IPS-11a (cell line): ENCODE measurements around the gene CEP112.
"Not testable (repeated sequence)": the region's sequence is repeated elsewhere in the genome, so short reads cannot be mapped to it uniquely, and the experiment has no call there.

ENCODE experiments used
- H3K4me3 ChIP-seq: one replicate; pipeline ENCODE4 v1.5.1; 2013; ENCODE audit warnings: low read depth, low read length, control low read depth

CEP112 gene

DNA sequence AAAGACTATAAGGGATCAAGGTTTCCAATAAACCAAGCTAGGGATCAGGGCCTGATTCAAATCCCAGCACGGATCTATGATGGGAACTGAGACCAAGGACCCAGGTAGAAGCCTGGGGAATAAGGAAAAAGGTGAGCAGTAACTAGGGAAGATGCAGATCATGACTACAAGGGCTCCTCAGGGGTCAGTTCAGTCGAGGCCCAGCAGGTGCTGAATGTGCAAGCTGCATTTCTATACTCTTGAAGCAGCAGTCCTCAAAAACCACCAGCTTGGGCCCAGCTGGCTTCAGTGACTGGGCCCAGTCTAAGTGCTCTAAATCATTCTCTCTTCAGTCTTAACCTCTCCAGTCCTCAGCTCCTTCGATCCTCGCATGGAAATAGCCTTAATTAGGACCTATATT lies 401.7 kb downstream of the CEP112 start:
- no peak overlapping the region for H3K4me3 ChIP-seq

DNA sequence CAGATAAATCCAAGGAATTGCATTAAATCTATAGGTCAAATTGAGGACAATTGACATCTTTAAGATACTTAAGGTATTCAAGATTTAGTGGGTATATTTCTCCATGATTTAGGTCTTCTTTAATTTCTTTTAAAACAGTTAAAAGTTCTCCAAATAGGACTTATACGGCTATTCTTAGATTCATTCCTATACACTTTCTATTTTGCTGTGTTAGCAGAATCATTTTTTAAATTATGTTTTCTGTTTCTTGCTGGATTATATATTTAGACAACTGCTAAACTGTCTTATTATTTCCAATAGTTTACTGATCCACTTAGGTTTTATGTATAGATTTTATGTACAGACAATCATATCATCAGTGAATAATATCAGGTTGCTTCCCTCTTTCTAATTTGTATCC lies 404.4 kb downstream of the CEP112 start:
- no peak overlapping the region for H3K4me3 ChIP-seq

GRCh38 chr17:65786479-65786878 lies 405.5 kb downstream of the CEP112 start:
- H3K4me3 ChIP-seq: no peak overlapping the region

DNA sequence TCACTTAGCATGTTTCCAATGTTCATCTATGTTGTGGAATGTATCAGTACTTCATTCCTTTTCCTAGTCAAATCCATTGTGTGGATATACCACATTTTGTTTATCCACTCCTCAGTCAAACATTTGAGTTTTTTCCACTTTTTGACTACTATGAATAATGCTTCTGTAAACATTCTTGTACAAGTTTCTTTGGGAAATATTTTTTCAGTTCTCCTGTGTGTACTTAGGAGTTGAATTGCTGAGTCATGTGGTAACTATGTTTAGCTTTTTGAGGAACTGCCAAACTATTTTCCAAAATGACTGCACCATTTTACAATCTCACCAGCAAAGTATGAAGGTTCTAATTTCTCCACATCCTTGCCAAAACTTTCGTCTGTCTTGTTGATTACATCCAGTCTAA lies 406.8 kb downstream of the CEP112 start:
- no peak overlapping the region for H3K4me3 ChIP-seq

- no peak overlapping the region for H3K4me3 ChIP-seq
Measured at GRCh38 chr17:65783845-65784334, 408.0 kb downstream of the CEP112 start.

DNA sequence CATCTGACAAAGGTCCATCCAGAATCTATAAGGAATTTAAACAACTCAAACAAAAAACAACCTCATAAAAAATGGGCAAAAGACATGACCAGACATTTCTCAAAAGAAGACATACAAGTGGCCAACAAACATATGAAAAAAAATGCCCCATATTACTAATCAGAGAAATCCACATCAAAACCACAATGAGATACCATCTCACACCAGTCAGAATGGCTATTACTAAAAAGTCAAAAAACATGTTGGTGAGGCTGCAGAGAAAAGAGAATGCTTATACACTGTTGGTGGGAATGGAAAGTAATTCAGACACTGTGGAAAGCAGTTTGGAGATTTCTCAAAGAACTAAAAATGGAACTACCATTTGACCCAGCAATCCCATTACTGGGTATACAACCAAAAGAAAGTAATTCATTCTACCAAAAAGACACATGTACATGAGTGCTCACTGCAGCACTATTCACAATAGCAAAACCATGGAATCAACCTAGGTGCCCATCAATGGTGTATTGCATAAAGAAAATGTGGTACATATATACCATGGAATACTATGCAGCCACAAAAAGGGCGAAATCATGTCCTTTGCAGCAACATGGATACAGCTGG lies 409.7 kb downstream of the CEP112 start:
- H3K4me3 ChIP-seq: not testable (repeated sequence)

GRCh38 chr17:65780111-65780510 lies 411.8 kb downstream of the CEP112 start:
- no peak overlapping the region for H3K4me3 ChIP-seq

- H3K4me3 ChIP-seq: no peak overlapping the region
Measured at GRCh38 chr17:65776890-65777289, 415.0 kb downstream of the CEP112 start.

DNA sequence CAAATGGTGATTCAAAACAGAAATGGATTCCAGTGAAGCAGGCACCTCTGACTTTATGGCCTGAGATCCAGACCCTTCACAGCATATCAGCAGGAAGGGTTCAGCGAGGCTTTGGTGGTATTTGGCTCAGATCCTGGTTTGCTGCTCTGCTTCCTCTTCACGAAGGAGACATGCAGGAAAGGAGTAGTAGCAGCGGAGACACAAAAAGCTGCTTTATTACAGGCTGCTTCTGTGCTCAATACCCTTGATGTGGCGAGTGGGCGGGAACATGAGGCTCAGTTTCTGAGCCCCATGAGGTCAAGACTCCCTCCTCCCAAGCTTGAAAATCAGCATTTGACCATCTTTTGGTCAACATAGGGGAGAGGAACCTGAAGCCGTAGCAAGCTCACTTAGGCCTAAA lies 417.1 kb downstream of the CEP112 start:
- H3K4me3 ChIP-seq: no peak overlapping the region

DNA sequence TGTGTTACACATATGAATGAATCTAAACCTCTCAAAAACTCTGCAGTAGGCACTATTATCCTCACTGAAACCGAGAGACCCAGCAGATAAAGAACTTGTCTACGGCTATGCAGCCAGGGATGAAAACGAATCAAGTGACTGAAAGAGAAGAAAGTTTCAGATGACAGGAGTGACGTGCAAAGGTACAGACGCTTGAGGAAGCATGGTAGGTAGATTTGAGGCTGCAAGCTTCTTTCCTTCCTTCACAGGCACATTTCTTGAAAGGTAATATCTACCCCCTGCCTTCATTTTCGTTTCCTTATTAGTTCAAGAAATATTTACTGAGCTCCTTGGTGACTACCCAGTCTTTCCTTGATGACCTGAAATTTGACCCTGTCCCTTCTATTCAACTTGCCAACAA lies 418.9 kb downstream of the CEP112 start:
- H3K4me3 ChIP-seq: no peak overlapping the region

GRCh38 chr17:65771704-65772103 lies 420.2 kb downstream of the CEP112 start:
- H3K4me3 ChIP-seq: no peak overlapping the region

GRCh38 chr17:65763786-65764185 lies 428.1 kb downstream of the CEP112 start:
- H3K4me3 ChIP-seq: no peak overlapping the region

DNA sequence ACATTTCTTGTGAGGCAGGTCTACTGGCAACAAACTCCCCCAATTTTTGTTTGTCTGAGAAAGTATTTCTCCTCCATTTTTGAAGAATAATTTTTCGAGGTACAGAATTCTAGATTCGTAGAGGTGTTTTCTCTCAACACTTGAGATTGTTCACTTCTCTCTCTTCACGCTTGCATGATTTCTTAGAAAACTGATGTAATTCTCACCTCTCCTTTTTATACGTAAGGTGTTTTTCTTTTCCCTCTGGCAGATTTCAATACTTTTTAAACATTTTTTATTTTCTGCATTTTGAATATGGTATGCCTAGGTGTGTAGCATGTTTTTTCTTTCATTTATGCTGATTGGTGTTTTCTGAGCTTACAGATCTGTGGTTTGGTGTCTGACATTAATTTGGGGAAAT lies 429.0 kb downstream of the CEP112 start:
- H3K4me3 ChIP-seq: no peak overlapping the region

GRCh38 chr17:65759532-65759931 lies 432.4 kb downstream of the CEP112 start:
- no peak overlapping the region for H3K4me3 ChIP-seq

GRCh38 chr17:65756760-65757159 lies 435.2 kb downstream of the CEP112 start:
- no peak overlapping the region for H3K4me3 ChIP-seq

DNA sequence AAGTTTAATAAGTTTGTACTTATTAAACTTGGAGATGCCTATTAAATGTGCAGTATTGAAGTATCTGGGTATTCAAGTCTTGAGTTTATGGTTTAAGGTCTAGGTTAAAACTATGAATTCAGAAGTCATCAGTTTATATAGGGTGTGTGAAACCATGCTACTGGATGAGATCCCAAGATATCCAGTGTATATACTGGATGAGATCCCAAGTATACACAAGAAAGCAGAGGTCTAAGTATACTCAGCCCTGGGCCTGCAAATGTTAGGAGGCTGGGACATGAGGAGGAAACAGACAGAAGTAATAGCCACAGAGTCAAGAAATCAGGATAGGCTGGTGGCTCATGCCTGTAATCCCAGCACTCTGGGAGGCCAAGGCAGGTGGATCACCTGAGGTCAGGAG lies 436.1 kb downstream of the CEP112 start:
- H3K4me3 ChIP-seq: no peak overlapping the region

DNA sequence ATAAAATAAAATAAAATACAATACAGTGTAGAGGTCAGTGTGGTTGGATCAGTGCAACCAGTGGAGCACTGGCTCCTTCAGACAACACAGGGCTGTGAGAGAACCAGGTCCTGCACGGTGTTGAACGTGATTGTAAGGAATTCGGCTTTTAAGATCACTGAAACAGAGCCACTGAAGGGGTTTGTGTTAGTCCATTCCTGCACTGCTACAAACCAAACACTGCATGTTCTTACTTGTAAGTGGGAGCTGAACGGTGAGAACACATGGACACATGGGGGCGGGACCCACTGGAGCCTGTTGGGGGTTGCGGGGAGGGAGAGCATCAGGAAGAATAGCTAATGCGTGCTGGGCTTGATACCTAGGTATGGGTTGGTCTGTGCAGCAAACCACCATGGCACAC lies 437.3 kb downstream of the CEP112 start:
- no peak overlapping the region for H3K4me3 ChIP-seq

DNA sequence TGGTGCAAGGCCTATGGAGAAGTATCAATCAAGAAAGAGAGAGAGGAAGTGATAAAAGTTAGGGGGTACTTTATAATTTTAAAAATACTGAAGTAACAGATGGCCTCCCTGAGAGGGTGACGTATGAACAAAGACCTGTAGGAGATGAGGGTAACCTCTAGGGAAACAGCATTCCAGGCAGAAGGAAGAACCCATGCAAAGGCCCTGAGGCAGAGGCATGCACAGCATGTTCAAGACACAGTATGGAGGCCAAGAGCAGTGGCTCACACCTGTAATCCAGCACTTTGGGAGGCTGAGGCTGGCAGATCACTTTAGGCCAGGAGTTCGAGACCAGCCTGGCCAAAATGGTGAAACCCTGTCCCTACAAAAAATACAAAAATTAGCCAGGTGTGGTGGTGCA lies 437.9 kb downstream of the CEP112 start:
- H3K4me3 ChIP-seq: no peak overlapping the region

- H3K4me3 ChIP-seq: no peak overlapping the region
Measured at GRCh38 chr17:65753348-65753747, 438.6 kb downstream of the CEP112 start.

DNA sequence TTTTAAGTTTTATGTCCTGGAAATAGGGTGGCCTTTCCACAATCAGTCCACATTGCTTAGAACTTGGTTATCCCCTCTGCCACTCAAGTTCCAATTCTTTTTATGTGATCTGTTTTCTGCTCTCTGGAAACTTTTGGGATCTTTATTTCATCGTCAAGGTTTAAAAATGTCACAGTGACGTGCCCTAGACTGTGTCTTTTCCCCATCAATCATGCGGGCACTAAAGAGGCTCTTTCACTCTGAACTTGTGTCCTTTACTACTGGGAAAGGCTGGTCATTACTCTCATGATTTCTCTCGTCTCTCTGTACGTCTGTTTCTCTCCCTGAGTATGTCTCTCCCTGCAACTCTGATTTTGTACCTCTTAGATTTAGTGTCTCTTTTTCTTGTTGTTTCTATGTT lies 440.7 kb downstream of the CEP112 start:
- H3K4me3 ChIP-seq: no peak overlapping the region

- H3K4me3 ChIP-seq: no peak overlapping the region
Measured at GRCh38 chr17:65750631-65751115, 441.3 kb downstream of the CEP112 start.

- no peak overlapping the region for H3K4me3 ChIP-seq
Measured at GRCh38 chr17:65750166-65750565, 441.8 kb downstream of the CEP112 start.

GRCh38 chr17:65749479-65749878 lies 442.5 kb downstream of the CEP112 start:
- no peak overlapping the region for H3K4me3 ChIP-seq
